K562 (cell line): ENCODE measurements around the gene RAB4B. TPM values are rescaled to one million over a fixed set of nuclear protein-coding genes. Genes with fewer than 3 reads are reported as not detected.

Experiments
- ARID4B ChIP-seq: sonication (generic); formaldehyde crosslinking; IDR thresholded peaks from 2 replicates; pipeline ENCODE4 v1.8.0; 2022; ENCODE audit warnings: mild to moderate bottlenecking, missing genetic modification reagents
- ASH1L ChIP-seq: fragments of 450-650 bp; IDR thresholded peaks from 2 replicates; pipeline ENCODE4 v1.6.1; 2018; ENCODE audit warnings: borderline replicate concordance, mild to moderate bottlenecking, low read depth; ENCODE audit not compliant: partially characterized antibody
- ATF4 ChIP-seq: fragments of 450-650 bp; formaldehyde crosslinking; IDR thresholded peaks from 2 replicates; pipeline ENCODE4 v1.4.0; 2022; ENCODE audit warnings: mild to moderate bottlenecking, moderate library complexity
- CBFA2T2 ChIP-seq: fragments of 450-650 bp; conservative IDR thresholded peaks from 2 replicates; pipeline ENCODE4 v1.6.1; 2017; ENCODE audit warnings: mild to moderate bottlenecking
- DACH1 ChIP-seq: fragments of 450-650 bp; IDR thresholded peaks from 2 replicates; pipeline ENCODE4 v1.6.1; 2018; ENCODE audit not compliant: partially characterized antibody
- GATA2 ChIP-seq: sonication (generic); formaldehyde crosslinking; IDR thresholded peaks from 2 replicates; pipeline ENCODE4 v1.4.0; 2020; ENCODE audit warnings: mild to moderate bottlenecking, missing genetic modification reagents
- ID3 ChIP-seq, 2 experiments: fragments of 250-450 bp in 1 of 2; fragments of 450-650 bp in 1 of 2; sonication (Bioruptor Pico) in 1 of 2; IDR thresholded peaks; 2 replicates each; pipeline versions ENCODE4 v1.6.1 to v1.8.0; 2016 to 2021; ENCODE audit warnings: mild to moderate bottlenecking in 2 of 2, moderate library complexity in 2 of 2, missing compliant biosample characterization in 1 of 2, missing genetic modification characterization in 1 of 2
- JUNB ChIP-seq: fragments of 450-650 bp; formaldehyde crosslinking; conservative IDR thresholded peaks from 2 replicates; pipeline ENCODE4 v1.4.0; 2020; ENCODE audit warnings: mild to moderate bottlenecking
- LEF1 ChIP-seq: fragments of 450-650 bp; IDR thresholded peaks from 2 replicates; pipeline ENCODE4 v1.6.1; 2016; ENCODE audit warnings: mild to moderate bottlenecking
- MBD1 ChIP-seq: fragments of 250-450 bp; sonication (Bioruptor Pico); IDR thresholded peaks from 2 replicates; pipeline ENCODE4 v1.8.0; 2022; ENCODE audit warnings: inconsistent platforms
- NCOA2 ChIP-seq, 2 experiments: fragments of 450-650 bp; IDR thresholded peaks; 2 replicates each; pipeline ENCODE4 v1.6.1; 2018; ENCODE audit warnings: mild to moderate bottlenecking in 2 of 2, moderate library complexity in 1 of 2; ENCODE audit not compliant: partially characterized antibody in 2 of 2
- RFX7 ChIP-seq: fragments of 250-450 bp; sonication (Bioruptor Pico); IDR thresholded peaks from 2 replicates; pipeline ENCODE4 v1.5.1; 2021; ENCODE audit warnings: mild to moderate bottlenecking
- SAP30 ChIP-seq: fragments of 200-600 bp; sonication (generic); IDR thresholded peaks from 2 replicates; pipeline ENCODE4 v1.6.1; 2012; ENCODE audit warnings: borderline replicate concordance, low read depth, mild to moderate bottlenecking, moderate library complexity, low read length, control low read depth, inconsistent platforms; ENCODE audit not compliant: insufficient read depth, poor library complexity, severe bottlenecking
- SIN3B ChIP-seq: fragments of 450-650 bp; IDR thresholded peaks from 2 replicates; pipeline ENCODE4 v1.6.1; 2017; ENCODE audit warnings: low read depth, mild to moderate bottlenecking, moderate library complexity
- VEZF1 ChIP-seq: fragments of 200-800 bp; sonication (Bioruptor generic); IDR thresholded peaks from 2 replicates; pipeline ENCODE4 v1.6.1; 2017; ENCODE audit warnings: missing genetic modification characterization, missing compliant biosample characterization
- ZFP30 ChIP-seq: fragments of 250-450 bp; sonication (Bioruptor Pico); IDR thresholded peaks from 2 replicates; pipeline ENCODE4 v1.8.0; 2022; ENCODE audit warnings: moderate library complexity, mild to moderate bottlenecking, inconsistent platforms, borderline replicate concordance
- polyA plus RNA-seq, 8 experiments: library from polyadenylated mRNA; depleted of rRNA in 4 of 8; stranded (reverse) in 5 of 8; unstranded in 3 of 8; fragments of >200 nt; fragmentation: Nextera tagmentation in 2 of 8; fragmentation: Illumina TruSeq in 1 of 8; extraction: Ambion mirVana in 2 of 8; extraction: Trizol in 1 of 8; gene quantifications; 2 replicates each; pipeline versions ENCODE4 v1.2.1 to v1.2.3, GENCODE V29; 2011 to 2014; ENCODE audit warnings: inconsistent platforms in 1 of 8, missing spikeins in 1 of 8
- total RNA-seq, 7 experiments: library from RNA; depleted of rRNA in 6 of 7; stranded (reverse); fragments of >200 nt in 6 of 7; fragmentation: Illumina TruSeq in 2 of 7; extraction: Trizol in 2 of 7; gene quantifications; 2 replicates each; pipeline versions ENCODE4 v1.2.1 to v1.2.3, GENCODE V29; 2011 to 2021; ENCODE audit warnings: low replicate concordance in 1 of 7

The RAB4B gene
- total and polyA plus RNA-seq, 9 of the 15 experiments (the other 6 are each of a cell fraction or from before 2014, with no cell fraction given) = 0.28 to 20.4 (median 9.0) TPM

GRCh38 chr19:40777937-40778705 lies at the start of gene RAB4B (continued):
- TF ChIP-seq DACH1 (peak; percentile 11), MBD1 (CRISPR knock-in tag) (no peak), ASH1L (peak; percentile 98), SIN3B (peak; percentile 59; the same call in 1 of the 2 replicates), ARID4B (CRISPR knock-in tag) (peak; percentile 73), ID3 (CRISPR knock-in tag; IDR thresholded peaks at IDR 0.05) (no peak), ID3 (tag; IDR thresholded peaks at IDR 0.05) (no peak), VEZF1 (CRISPR knock-in tag) (peak; percentile 95), GATA2 (CRISPR knock-in tag) (no peak), SAP30 (peak; percentile 94), LEF1 (0 out of 2 replicates have a peak, but pooled peaks have one; percentile 14), CBFA2T2 (no peak), ATF4 (no peak), JUNB (CRISPR knock-in tag) (no peak), RFX7 (CRISPR knock-in tag) (no peak), NCOA2 (IDR thresholded peaks at IDR 0.05; ENCODE audit: partially characterized antibody in 2 of 2) (no peak), ZFP30 (CRISPR knock-in tag) (no peak)
